HG02623 (cell line): Measurements from ENCODE around the gene DUSP9.
"Not testable (repeated sequence)": the region's sequence is repeated elsewhere in the genome, so short reads cannot be mapped to it uniquely, and the experiment has no call there.

Experiments
- ATAC-seq: cut with Tn5 transposase; IDR thresholded peaks from one replicate; pipeline ENCODE4 v1.9.1; 2021; ENCODE audit warnings: moderate library complexity; ENCODE audit not compliant: unreplicated experiment

DUSP9 gene

DNA sequence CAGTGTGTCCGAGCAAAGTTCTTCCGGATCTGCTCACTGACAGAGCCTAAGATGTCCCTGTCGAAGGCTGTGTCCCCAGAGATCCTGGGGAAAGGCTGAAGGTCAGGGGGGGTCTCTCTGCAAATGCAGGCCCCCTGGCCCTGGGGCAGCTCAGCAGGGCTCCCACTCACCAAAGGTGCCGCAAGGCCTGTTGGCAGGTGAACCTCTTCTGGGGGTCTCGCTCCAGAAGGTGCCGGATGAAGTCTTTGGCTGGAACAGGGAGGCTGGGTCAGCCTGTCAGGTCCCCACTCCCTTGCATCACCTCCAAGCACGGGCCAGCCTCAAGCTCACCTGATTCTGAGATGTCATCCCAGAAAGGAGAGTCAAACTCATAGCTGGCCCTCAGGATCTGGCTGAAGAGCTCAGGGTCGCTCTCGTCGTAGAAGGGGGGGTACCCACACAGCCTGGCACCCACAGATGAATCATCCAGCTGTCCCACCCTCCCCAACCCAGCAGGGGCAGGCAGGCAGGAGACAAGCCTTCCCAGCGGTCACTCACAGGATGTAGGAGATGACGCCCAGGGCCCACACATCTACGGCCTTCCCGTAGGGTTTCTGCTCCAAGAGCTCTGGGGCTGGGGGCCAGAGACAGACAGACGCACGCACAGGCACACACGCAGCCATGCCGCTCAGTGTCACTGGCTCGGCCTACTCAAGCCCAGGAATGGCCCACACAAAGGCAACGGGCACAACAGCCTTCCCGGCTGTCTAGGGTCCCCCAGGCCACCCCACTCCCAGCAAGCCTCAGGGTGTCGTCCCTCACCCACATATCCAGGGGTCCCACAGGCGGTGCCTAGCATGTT, 24.0 kb downstream of the DUSP9 start:
- ATAC-seq = no peak

DNA sequence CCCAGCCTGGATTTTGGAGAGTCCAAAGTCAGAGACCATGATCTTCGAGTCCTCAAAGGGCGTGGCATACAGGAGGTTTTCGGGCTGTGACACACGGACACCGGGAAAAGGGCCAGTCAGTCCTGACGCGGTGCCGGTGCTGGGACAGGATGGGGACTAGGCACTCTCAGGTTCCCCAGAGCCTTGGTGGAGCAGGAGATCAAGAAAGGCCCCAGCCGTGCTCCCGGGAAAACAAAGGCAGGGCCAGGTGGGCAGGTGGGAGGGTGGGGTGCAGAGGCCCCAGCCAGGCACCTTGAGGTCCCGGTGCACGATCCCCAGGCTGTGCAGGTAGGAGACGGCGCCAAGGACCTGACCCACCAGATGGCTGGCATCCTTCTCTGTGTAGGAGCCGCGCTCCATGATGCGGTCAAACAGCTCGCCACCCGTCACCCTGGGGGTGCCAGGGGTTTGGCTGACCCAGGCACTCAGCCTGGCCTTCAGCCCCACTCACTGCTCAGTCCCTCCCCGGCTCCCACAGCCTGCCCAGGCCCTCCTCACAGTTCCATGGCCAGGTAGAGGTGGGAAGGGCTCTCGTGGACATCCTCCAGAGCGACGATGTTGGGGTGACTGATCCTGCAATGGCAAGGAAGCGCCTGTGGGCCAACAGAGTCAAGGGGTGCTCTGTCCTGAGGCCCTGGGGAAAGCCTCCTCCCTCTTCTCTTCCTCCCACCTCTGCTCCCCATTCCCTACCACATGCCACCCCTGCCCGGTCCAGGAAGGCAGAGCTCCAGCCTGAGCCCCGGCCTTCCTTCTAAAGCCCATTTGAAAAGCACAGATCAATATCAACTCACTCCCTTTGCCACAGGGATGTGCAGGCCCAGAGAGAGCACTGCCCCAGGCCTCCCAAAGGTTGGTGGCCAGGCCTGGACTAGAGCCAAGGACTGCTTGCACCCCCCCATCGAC, 24.9 kb downstream of the DUSP9 start:
- no peak for ATAC-seq

DNA sequence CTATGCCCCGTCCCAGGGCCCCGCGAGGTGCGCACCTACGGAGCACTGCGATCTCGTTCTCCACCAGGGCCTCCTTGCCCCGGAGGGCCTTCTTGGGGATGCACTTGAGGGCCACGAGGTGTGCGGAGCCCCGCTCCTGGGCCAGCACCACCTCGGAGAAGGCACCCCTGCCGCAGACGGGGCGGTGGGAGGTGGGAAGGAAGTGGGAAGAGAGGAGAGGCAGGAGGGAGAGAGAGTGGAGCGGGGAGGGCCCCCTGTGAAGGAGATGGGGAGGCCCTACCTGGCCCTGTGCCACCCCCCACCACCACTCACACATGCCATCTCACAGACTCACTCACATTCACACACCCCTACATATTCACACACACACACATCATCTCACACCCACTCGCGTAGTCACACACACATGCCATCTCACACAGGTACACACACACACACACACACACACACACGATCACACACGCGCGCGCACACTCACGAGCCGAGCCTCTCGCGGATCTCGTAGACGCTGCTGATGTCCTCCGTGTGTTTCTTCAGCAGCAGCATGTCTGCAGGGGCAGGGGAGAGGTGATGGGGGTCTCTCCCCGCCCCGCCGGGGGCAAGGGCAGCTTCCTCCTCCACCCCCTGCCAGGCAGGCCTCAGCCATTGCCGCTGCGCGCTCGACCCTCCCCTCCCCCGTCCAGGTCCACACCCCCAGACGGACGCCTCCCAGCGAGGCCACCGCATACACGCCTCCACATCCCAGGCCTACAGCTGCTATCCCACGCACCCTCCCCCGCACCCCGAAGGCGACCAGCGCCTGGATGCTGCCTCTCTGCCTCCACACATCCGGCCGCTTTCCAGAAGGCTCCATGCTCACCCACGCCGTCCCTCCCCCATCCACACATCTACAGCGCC, 25.8 kb downstream of the DUSP9 start:
- no peak for ATAC-seq

DNA sequence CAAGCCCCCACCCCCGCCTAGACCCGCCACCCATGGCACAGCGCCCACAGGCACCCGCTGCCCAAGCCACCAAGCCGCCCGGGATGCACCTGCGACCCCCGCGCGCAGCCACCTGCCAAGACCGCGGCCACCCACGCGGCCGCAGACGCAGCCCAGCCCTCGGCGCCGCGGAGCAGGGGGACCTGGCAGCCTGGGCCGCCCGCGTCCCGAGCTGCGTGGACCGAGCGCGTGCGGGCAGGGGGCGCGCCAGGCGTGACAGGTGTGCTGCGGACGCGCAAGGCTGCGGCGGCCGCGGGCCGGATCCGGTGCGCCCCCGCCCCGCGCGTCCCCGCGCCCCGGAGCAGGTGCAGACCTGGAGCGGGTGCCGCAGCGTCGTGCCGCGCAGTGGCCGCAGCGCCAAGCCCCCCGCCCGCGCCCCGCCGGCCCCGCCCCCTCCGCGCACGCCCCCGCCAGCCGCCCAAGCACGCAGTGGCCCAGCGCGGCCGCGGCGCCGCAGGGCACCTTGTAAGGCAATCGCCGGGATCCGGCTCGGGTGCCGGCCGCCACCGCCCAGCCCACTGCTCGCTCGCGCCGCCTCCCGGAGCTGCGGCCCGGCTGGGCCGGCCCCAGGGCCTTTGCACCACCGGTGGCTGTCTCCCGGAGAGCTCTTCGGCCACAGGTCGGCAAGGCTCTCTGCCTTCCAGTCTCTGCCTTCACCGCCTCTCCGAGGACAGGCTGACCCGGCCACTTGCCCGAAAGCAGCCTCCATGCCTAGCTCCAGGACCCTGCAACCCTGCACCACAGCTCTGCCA, 26.6 kb downstream of the DUSP9 start, which contains the start of gene PNCK:
Gene PNCK (minus strand): TSS at position 386 of the 791 bp plus-strand sequence. CDS start 737 bp downstream, outside the sequence.
- ATAC-seq = no peak

DNA sequence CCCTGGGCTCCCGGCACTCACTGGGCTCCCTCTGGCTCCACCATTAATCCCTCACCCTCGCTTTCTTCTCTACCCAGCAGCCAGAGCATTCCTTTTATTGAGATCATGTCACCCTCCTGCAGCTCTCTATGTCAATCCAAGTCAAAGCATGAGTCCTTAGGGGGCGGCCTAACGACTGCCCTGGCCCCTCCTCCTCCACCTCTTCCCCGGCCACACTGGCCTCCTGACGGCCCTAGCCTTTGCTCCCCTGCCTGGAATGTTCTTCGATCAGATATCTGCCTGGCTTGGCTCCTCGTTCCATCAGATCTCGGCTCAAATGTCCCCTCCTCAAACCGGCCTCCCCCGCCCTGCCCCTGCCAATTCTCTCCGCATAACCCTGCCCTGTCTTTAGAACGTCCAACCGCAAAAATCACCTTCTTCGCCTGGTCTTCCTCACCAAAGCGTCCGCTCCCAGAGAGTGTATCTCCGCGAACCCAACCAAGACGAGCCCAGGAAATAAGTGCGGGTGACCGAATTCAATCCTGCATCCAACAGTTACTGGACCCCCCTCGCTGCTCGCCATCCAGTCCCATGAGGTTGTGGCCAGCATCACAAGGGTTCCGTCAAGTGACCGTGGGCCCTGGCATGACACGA, 27.3 kb downstream of the DUSP9 start:
- no peak for ATAC-seq

DNA sequence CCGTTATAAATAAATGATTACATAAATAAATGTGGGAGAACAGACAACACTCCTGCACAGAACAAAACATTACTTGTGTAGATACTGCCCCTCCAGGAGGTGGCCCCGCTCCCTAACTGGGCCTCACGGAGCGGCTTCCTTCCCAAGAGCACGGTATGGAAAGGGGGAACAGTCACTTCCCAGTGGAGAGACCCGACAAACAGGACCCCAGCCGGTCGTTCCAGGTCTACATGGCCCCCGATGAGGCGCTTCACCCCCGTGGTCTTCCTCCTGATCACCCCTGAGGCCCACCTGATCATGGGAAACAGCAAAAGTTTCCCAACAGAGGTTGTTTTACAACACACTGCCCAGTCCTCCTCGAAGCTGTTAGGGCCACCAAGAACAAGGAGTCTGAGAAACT, 34.2 kb downstream of the DUSP9 start:
- no peak for ATAC-seq

DNA sequence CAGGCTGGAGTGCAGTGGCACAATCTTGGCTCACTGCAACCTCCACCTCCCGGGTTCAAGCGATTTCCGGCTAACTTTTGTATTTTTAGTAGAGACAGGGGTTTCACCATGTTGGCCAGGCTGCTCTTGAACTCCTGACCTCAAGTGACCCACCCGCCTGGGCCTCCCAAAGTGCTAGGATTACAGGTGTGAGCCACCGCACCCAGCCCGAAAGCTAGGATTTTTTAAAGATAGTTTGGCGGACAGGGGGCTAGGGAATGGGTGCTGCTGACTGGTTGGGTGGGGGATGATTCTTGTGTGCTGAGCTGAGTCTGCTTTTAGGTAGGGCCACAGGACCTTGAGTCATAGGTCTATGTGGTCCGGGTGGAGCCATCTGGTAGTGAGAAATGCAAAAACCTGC, 36.5 kb downstream of the DUSP9 start:
- not testable (repeated sequence) for ATAC-seq

DNA sequence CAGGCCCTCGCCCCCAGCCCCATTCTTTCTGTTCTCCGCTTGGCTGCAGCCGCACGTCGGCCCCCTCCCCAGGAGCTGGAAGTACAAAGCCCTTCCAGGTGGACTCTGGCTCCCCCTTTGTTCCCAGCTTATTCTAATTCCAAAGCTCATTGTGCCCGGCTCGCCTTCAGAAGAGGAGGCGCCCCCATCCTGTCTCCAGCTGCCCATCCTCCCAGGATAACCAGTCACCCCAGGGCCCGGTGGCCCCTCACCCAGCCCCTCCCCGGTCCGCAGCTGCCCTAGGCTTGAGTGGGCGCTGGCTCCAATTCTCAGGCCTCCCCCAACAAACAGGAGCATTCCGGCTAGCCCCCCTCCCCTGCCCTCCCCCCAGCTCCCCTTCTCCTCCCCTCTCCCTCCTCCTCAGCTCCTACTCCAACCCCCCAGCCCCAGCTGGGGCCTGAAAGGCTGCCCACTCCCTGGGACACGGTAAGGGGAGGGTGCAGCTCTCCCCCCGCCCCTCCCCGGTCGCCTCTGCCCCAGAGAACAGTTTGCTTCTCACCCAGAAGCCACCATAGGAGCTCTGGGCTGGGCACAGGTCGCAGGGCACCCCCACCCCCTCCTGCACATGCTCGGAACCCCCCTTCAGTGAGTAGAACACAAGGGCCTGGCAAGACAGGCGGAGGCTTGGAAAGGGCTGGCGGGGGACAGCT, 37.6 kb downstream of the DUSP9 start:
- no peak for ATAC-seq

DNA sequence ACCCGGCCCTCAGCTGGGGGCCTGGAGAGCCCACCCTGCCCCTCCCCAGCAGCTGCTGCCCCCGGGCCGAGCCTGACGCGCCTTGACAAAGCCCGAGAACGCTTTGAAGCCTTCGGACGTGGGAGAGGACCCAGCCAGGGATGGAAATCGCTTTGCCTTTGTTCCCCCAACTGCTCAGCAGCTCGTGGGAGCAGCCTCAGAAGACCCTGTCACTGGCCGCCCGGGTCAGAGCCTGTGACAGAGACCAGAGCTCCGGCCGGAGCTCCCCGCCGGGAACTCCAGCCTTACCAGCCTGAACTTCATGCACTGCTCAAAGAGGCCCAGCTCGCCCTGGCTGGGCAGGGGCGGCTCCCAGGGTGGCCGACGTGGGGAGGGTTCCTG, 38.1 kb downstream of the DUSP9 start:
- no peak for ATAC-seq

DNA sequence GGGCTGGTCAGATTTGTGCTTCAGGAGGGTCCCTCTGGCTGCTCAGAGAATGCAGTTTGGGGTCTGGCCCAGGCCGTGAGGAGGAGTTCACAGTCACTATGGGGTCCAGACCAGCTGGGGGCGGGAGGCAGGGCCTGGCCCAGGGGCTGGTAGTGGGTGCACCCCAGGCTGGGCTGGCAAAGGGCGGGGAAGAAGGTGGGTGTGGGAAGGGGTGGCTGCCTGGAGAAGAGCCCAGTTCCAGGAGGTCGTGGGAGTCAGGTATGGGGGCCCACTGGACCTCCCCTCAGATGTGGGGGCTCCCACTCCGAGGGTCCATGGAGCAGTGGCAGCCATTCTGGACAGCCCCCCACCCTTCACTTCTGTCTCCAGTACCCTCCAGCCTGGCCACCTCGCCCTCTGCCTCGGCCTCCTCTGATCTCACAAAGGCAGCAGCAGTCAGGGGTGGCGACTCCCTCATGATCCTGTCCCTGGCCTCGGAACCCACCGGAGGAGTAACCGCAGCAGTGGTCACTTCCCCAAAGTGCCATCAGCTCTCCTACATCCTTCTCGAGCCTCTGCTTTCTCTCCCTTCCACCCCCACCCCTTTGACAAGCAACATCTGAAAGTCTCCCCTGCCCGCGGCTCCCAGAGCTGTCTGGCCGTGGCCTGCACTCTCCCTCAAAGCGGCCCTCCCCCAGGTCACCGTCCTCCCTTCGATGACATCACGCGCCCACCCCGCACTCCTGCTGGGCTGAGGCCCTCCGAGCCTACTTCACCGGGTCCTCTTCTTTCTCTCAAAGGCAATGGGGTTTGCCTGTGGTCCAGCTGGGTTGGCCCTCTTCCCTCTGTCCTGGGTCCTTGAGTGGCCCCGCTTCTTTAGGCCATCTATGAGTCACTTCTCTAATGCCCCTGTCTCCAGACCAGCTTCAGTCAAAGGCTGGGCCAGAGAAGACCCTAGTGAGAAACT, 39.0 kb downstream of the DUSP9 start:
- ATAC-seq = no peak

DNA sequence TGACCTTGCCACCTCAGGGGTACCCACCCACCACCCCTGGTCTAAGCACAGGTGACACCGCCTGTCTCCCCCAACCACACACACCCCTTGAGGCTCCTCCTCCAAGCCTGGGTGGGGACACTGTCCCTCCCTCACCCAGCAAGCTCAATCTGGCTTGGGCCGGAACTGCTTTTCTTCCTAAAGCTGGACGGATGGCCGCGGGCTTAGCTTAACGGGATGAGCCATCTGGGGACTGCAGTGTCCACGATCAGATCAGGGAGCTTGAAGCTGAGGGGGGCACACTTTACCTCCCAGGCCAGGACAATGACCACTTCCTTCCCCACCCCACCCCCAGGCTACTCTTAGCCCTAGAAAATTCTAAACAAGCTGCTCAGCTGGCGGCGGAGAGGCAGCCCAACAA, 39.7 kb downstream of the DUSP9 start:
- no peak for ATAC-seq

DNA sequence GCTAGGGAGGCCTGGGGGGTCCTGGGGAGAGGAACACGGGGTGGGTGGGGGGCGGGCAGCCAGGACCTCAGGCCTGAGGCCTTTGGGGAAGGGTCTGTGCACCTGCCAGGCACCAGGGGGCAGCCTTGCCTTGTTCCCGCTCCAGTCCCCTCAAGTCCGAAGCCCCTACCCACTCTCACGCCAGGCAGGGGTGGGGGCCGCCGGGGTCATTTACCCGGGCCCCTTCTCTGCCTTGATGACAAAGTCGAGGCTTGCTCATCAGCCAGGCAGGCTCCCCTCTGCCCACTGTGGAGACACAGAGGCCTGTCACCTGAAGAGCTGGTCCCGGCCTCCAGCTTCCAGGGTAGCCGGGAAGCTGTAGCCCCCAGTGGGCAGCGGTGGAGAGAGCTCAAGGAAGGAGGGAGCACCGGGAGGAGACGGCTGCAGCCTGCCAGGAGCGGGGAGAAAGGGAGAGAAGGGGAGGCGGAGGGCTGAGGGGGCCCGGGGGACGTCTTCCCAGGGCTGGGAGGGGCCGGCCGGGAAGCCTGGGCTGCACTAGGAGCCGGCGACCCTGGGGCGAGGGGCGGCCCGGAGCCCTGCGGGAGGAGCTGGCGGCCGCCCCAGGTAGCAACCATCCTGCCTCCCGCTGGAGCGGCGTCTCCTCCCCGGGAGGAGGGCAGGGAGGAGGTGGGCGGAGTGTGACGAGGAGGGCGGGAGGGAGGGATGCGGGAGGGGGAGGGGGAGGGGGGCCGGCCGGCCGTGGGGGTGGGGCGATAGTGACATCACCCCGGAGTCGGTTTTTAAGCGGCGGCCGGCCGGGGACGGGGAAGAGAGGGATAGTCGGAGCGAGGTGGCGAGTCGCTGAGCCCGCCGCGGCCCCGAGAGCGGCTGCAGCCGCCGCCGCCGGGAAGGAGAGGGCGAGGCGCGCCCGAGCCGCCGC, 40.4 kb downstream of the DUSP9 start, which contains the start of gene SLC6A8:
Gene SLC6A8 (plus strand): TSS at position 806 of the 919 bp plus-strand sequence. CDS start 649 bp downstream, outside the sequence.
- no peak for ATAC-seq

DNA sequence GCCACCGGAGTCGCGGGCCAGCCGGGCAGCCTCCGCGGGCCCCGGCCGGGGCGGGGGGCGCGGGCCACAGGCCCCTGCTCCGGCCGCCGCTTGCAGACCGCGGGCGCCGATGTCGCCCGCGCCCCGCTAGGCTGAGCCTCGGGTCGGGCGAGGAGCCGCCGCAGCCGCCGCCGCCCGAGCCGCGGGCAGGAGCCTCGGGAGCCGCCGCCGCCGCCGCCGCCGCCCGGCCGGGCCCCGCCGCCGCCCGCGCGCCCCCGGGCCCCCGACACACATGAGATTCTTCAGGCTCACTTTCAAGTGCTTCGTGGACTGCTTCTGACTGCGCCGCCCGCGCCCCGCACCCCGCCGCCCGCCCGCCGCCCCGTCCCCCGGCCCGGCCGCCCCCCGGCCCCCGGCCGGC, 41.1 kb downstream of the DUSP9 start:
- no peak for ATAC-seq

DNA sequence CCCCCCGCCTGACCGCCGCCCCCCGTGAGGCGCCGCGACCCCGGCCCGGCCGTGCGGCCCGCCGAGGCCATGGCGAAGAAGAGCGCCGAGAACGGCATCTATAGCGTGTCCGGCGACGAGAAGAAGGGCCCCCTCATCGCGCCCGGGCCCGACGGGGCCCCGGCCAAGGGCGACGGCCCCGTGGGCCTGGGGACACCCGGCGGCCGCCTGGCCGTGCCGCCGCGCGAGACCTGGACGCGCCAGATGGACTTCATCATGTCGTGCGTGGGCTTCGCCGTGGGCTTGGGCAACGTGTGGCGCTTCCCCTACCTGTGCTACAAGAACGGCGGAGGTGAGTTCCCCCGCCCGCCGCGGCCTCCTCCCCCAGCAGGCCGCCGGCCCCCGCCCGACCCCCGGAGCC, 41.5 kb downstream of the DUSP9 start:
- ATAC-seq = no peak

DNA sequence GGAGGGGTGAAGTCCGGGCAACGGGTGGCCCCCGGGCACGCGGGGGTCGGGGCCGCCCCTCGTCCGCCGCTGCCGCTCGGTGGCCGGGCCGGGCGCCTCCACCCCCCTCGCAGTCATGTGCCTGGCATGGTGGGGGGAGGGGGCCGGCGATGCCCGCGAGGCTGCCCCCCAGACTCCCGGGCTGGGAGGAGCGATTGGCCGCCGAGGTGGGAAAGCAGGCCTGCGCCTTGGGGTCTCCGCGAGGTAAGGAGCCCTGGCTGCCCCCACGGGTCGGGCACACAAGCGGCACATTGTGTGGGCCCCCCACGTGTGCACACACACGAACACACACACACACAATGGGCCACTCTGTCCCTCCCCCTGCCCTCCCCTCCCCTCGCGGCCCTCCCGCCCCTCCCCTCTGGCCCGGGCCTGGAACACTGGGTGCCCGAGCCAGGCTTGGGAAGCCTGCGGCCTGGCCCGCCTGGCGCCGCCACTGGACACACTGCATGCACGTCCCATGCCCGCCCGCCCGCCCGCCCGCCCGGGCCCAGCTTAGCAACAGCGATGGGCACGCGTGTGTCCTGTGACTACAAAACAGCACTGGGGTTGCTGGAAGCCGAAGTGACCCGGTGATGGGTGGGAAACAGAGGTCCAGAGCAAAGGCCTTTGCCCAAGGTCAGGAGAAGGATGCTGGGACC, 42.0 kb downstream of the DUSP9 start:
- ATAC-seq = no peak
